HCEC 1CT (cell line): Measurements from ENCODE around the gene MYL11.

ENCODE experiments used
- DNase-seq: peaks from one replicate; pipeline ENCODE4 v3.0.0-alpha.2; 2017

MYL11 gene

DNA sequence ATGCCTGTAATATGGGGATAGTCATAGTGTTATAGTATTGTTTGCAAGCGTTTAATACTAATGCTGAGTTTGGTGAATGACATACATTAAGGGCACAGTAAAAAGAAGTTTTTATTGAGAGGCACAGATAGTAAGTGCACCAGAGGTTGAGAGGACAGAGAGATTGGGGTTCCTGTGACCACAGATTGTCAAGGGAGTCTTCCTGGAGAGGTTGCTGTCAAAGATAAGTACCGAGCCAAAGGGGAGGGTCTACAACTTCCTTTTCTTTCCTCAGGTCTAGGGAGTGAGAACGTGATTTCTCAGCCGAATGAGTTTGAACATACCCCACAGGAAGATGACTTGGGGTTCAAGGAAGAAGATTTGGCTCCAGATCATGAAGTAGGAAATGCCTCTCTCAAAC, 22.5 kb downstream of the MYL11 start:
- DNase-seq: no peak

DNA sequence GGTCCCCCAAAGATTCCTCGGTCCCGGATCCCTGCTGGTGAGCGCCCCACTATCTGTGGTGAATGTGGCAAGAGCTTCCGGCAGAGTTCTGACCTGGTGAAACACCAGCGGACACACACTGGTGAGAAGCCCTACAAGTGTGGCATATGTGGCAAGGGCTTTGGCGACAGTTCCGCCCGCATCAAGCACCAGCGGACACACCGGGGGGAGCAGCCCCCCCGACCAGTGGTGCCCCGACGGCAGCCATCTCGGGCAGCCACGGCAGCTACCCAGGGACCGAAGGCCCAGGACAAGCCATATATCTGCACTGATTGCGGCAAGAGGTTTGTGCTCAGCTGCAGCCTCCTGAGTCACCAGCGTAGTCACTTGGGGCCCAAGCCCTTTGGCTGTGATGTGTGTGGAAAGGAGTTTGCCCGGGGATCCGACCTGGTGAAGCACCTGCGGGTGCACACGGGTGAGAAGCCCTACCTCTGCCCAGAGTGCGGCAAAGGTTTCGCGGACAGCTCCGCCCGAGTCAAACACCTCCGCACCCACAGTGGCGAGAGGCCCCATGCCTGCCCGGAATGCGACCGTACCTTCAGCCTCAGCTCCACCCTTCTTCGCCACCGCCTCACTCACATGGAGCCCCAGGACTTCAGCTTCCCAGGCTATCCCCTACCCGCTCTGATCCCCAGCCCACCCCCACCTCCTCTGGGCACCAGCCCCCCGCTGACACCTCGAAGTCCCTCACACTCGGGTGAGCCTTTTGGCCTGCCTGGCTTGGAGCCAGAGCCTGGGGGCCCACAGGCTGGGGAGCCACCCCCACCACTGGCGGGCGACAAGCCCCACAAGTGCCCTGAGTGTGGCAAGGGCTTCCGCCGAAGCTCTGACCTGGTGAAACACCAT, 23.4 kb downstream of the MYL11 start:
- no peak for DNase-seq

- no peak for DNase-seq
Observed at GRCh38 chr16:30398661-30399434, 24.2 kb downstream of the MYL11 start.

GRCh38 chr16:30399435-30400186, 25.0 kb downstream of the MYL11 start:
- no peak for DNase-seq

DNA sequence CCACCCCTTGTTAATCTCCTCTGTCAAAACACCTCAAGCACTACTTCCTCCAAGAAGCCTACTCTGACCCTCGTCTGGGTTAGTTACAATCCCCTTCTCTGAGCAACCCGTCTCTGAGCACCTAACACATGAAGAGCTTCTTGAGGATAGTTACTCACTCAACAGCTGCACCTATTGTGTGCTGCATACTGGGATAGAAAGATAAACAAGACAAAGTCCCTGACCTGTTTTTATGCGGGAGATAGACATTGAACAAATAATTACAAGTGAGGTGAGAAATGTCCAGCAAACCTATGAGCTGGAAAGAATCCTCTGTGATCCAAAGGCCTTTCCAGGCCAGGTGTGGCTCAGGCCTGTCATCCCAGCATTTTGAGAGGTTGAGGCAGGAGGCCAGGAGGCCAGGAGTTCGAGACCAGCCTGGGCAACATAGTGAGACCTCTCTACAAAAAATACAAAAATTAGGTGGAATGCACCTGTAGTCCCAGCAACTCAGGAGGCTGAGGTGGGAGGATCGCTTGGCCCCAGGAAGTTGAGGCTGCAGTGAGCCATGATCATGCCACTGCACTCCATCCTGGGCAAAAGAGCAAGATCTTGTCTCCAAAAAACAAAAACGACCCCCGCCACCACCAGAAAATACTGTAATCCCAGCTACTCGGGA, 27.3 kb downstream of the MYL11 start:
- no peak for DNase-seq

DNA sequence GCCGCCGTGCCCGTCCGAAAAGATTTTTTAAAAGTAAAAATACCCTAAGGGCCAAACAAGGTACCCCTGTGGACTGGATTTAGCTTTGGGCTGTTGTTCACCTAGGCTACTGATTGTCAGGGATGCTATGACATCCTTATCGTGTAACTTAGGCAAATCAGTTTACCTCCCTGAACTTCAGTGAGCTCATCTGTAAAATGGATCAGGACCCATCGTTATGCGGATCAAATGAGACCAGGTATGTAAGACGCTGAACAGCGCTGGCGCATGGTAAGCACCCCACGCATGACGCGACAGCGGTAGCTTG, 32.1 kb downstream of the MYL11 start:
- no peak for DNase-seq

- peak; percentile 81 for DNase-seq
Observed at GRCh38 chr16:30407102-30407803, 32.7 kb downstream of the MYL11 start, which contains the start of gene ZNF771. ZNF771 (plus strand) TSS chr16:30407606; CDS start chr16:30408054, 448 bp downstream.

GRCh38 chr16:30407804-30408534, 33.4 kb downstream of the MYL11 start:
- DNase-seq: no peak

DNA sequence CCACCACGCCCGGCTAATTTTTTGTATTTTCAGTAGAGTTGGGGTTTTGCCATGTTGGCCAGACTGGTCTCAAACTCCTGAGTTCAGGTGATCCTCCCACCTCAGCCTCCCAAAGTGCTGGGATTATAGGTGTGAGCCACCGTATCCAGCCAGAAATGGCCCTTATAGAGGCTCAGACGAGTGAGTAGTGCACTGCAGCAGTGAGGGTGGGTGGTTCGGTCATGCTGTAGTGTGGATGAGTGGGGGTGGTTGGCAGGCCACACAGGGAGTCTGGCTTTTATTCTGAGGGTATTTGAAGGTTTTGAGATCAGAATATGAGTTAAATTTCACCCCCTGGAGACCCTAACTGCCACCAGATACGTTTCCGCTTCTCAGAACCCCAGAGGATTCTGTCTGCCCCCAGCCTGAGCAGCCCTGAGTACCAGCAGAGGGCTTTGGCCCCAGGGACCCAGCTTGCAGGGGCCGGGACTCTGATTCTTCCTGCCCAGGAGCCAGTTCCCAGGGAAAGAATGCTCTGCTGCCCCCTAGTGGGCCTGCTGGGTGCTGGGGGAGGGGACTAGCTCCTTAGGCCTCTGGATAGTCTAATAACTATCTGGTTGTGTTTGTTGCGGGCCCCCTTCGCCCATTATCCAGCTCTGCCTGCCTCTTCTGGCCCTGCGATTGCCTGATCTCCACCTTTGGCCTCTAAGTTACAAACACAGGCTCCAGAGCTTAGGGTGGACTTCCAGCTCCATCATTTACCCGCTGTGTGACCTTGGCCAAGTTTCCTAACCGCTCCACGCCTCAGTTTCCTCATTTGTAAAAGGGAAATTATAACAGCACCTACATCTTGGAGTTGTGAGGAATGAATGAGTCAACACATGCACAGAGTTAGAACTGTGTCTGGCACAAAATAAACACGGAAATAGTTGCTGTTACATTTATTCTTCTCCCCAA, 34.8 kb downstream of the MYL11 start:
- peak; percentile 77 for DNase-seq

- DNase-seq: no peak
Observed at GRCh38 chr16:30413112-30413806, 38.7 kb downstream of the MYL11 start.

DNA sequence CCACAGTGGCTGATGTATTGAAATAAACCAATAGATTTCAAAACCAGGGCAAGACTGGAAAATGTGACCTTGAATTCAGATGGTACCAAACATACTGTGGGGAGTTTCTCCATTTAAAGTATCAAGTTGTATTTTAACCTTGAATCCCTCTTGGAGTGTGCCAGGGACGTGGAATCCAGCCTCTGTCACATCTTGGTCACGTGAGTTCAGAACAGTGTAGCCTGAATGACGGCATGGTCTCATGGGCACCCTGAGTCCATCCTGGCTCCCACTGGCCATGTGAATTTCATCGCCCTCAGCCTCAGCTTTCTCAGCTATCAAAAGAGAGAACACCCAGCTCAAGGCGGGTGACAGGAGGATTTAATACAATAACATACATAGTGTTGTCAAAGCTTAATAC, 39.6 kb downstream of the MYL11 start:
- no peak for DNase-seq

GRCh38 chr16:30416047-30416603, 41.5 kb downstream of the MYL11 start:
- DNase-seq: no peak

- no peak for DNase-seq
Observed at GRCh38 chr16:30416624-30417528, 42.3 kb downstream of the MYL11 start.

- peak; percentile 51 for DNase-seq
Observed at GRCh38 chr16:30417529-30418349, 43.1 kb downstream of the MYL11 start.

- DNase-seq: no peak
Observed at GRCh38 chr16:30418350-30419181, 44.0 kb downstream of the MYL11 start.

DNA sequence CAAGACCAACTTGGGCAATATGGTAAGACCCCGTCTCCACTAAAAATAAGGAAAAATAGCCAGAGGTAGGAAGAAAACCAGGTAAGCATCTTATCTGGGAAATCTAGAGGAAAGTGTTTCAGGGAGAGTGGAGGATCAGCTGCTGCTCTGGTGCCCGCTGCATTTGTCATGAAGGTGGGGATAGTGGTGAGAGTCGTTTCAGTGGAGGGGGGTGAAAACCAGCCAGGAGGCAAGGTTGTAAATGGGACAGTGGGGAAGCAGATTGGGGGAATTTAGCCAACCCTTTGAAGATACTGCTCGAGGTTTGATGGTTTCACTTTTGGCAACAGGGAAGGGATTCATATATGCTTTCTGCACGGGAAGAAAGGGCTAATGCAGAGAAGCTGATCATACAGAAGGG, 46.4 kb downstream of the MYL11 start:
- no peak for DNase-seq
